HepG2 (cell line): Measurements from ENCODE around the gene ARRDC1. TPM values are rescaled to one million over a fixed set of nuclear protein-coding genes. Genes with fewer than 3 reads are reported as not detected.

ENCODE experiments used
- CBX2 ChIP-seq, 2 experiments: fragments of 200-600 bp in 1 of 2; sonication (generic); formaldehyde crosslinking in 1 of 2; IDR thresholded peaks; 2 replicates each; pipeline versions ENCODE4 v1.7.0 to v1.8.1; 2018 to 2022; ENCODE audit warnings: low read depth in 2 of 2, low read length in 1 of 2, mild to moderate bottlenecking in 1 of 2, missing genetic modification reagents in 1 of 2
- FOXA3 ChIP-seq: IDR thresholded peaks from 2 replicates; pipeline ENCODE4 v1.6.1; 2016; ENCODE audit warnings: missing genetic modification reagents, missing compliant biosample characterization
- HMGA1 ChIP-seq: sonication (generic); formaldehyde crosslinking; conservative IDR thresholded peaks from 2 replicates; pipeline ENCODE4 v1.4.0; 2020; ENCODE audit warnings: missing genetic modification reagents
- MAFF ChIP-seq: IDR thresholded peaks from 2 replicates; pipeline ENCODE4 v1.6.1; 2011; ENCODE audit warnings: low read depth, low read length, improper control_type of control experiment
- RBM39 ChIP-seq: fragments of 200-400 bp; formaldehyde crosslinking; IDR thresholded peaks from one replicate; pipeline ENCODE4 v1.6.1; 2018; ENCODE audit warnings: antibody characterized with exemption, mild to moderate bottlenecking, low read depth, low read length; ENCODE audit not compliant: poor library complexity, severe bottlenecking
- THAP11 ChIP-seq: IDR thresholded peaks from 2 replicates; pipeline ENCODE4 v1.6.1; 2016; ENCODE audit warnings: missing biosample characterization, missing genetic modification reagents
- TOPORS ChIP-seq: sonication (generic); formaldehyde crosslinking; IDR thresholded peaks from 2 replicates; pipeline ENCODE4 v1.8.0; 2023; ENCODE audit warnings: mild to moderate bottlenecking, missing genetic modification reagents
- ZBTB20 ChIP-seq: sonication (generic); formaldehyde crosslinking; IDR thresholded peaks from 2 replicates; pipeline ENCODE4 v1.8.1; 2023; ENCODE audit warnings: missing genetic modification reagents, low read depth, mild to moderate bottlenecking, borderline replicate concordance
- ZFAT ChIP-seq: sonication (generic); formaldehyde crosslinking; conservative IDR thresholded peaks from 2 replicates; pipeline ENCODE4 v1.8.1; 2023; ENCODE audit warnings: missing genetic modification reagents, inconsistent platforms
- ZNF160 ChIP-seq: sonication (generic); formaldehyde crosslinking; IDR thresholded peaks from 2 replicates; pipeline ENCODE4 v1.8.0; 2022; ENCODE audit warnings: mild to moderate bottlenecking, inconsistent platforms, missing genetic modification reagents
- ZNF292 ChIP-seq: sonication (generic); formaldehyde crosslinking; IDR thresholded peaks from 2 replicates; pipeline ENCODE4 v1.8.1; 2022; ENCODE audit warnings: mild to moderate bottlenecking, low read depth, missing genetic modification reagents, borderline replicate concordance
- ZNF33A ChIP-seq: sonication (generic); formaldehyde crosslinking; IDR thresholded peaks from 2 replicates; pipeline ENCODE4 v1.5.1; 2020; ENCODE audit warnings: missing genetic modification reagents, mild to moderate bottlenecking, moderate library complexity, borderline replicate concordance
- ZNF572 ChIP-seq: sonication (generic); formaldehyde crosslinking; IDR thresholded peaks from 2 replicates; pipeline ENCODE4 v1.5.1; 2020; ENCODE audit warnings: mild to moderate bottlenecking, missing genetic modification reagents
- ZNF768 ChIP-seq: sonication (generic); formaldehyde crosslinking; IDR thresholded peaks from 2 replicates; pipeline ENCODE4 v1.4.0; 2020; ENCODE audit warnings: missing genetic modification reagents
- ZNF781 ChIP-seq: sonication (generic); formaldehyde crosslinking; IDR thresholded peaks from 2 replicates; pipeline ENCODE4 v1.5.1; 2020; ENCODE audit warnings: borderline replicate concordance, mild to moderate bottlenecking, missing genetic modification reagents; ENCODE audit errors: not compliant biosample characterization
- polyA plus RNA-seq, 8 experiments: library from polyadenylated mRNA; depleted of rRNA in 3 of 8; stranded (reverse) in 7 of 8; unstranded in 1 of 8; fragments of >200 nt; fragmentation: Illumina TruSeq in 4 of 8; extraction: Trizol in 4 of 8; gene quantifications; 2 replicates each; pipeline versions ENCODE4 v1.2.1 to v1.2.3, GENCODE V29; 2011 to 2016; ENCODE audit warnings: low read depth in 4 of 8, missing spikeins in 1 of 8, mixed read lengths in 1 of 8; ENCODE audit not compliant: insufficient read depth in 1 of 8
- total RNA-seq, 5 experiments: library from RNA; depleted of rRNA; stranded (reverse); fragments of >200 nt; fragmentation: Illumina TruSeq; extraction: Trizol; gene quantifications; 2 replicates each; pipeline ENCODE4 v1.2.3, GENCODE V29; 2016; ENCODE audit warnings: low read depth in 1 of 5
- TF ChIP-seq, protein P1 (sequence below): sonication (generic); formaldehyde crosslinking; conservative IDR thresholded peaks from 2 replicates; pipeline ENCODE4 v1.5.0; 2020; ENCODE audit warnings: missing genetic modification reagents
- TF ChIP-seq, protein P2 (sequence below): conservative IDR thresholded peaks from 2 replicates; pipeline ENCODE4 v1.6.1; 2018; ENCODE audit warnings: missing genetic modification reagents
- TF ChIP-seq, protein P3 (sequence below): IDR thresholded peaks from 2 replicates; pipeline ENCODE4 v1.6.1; 2016; ENCODE audit warnings: mild to moderate bottlenecking, missing biosample characterization, missing genetic modification reagents
- TF ChIP-seq, protein P4 (sequence below): sonication (generic); formaldehyde crosslinking; IDR thresholded peaks from 2 replicates; pipeline ENCODE4 v1.8.1; 2022; ENCODE audit warnings: low read depth, mild to moderate bottlenecking, missing genetic modification reagents
- TF ChIP-seq, protein P5 (sequence below): sonication (generic); formaldehyde crosslinking; IDR thresholded peaks from 2 replicates; pipeline ENCODE4 v1.9.0; 2021; ENCODE audit warnings: missing genetic modification reagents, borderline replicate concordance

The ARRDC1 gene
- total and polyA plus RNA-seq, 2 of the 13 experiments (the other 11 are each of a cell fraction or from before 2014, with no cell fraction given) = 21.7 to 44.4 TPM

DNA sequence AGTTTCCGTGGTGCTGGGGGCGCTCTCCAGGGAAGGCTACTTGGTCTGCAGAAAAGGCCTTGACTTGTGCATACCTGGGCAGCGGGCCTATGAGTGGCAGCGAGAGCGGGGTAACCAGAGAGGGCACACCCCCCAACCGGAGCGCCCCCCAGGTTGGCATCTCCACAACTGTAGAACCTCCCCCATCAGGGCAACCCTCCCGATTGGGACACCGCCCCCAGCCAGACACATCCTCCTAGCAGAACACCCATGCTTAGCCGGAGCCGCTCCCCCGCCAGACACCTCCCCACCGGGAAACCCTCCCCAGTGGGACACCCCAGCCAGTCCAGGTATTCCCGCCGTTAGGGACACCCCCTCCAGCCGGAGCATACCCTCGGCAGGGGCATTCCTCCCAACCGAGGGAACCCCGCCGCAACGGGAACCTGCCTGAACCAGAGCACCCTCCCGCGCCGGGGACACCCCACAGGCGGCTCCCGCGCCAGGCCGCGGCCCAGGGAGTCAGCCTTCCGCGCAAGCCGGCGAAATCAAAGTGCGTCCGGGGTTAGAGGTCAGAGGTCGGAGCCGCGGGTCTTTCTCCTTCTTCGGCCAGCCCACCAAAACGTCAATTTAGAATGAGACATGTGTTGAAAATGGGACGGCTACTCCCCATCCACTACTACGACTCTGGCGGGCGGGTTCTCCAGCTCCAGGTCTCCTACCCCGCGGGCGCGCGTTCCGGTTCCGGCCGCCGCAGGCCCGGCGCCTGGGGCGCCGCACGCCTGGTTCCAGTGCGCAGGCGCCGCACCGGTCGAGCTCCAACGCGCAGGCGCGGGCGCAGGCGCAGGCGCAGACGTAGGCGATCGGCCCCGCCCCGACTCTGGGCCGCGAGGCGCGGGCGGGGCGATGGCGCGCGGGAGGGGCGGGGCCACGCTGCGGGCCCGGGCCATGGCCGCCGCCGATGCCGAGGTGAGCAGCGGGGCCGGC is 12.9 kb downstream of the ARRDC1 start, which contains the start of gene EHMT1 (continued):
- TF ChIP-seq, protein P1, sequence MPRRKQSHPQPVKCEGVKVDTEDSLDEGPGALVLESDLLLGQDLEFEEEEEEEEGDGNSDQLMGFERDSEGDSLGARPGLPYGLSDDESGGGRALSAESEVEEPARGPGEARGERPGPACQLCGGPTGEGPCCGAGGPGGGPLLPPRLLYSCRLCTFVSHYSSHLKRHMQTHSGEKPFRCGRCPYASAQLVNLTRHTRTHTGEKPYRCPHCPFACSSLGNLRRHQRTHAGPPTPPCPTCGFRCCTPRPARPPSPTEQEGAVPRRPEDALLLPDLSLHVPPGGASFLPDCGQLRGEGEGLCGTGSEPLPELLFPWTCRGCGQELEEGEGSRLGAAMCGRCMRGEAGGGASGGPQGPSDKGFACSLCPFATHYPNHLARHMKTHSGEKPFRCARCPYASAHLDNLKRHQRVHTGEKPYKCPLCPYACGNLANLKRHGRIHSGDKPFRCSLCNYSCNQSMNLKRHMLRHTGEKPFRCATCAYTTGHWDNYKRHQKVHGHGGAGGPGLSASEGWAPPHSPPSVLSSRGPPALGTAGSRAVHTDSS (CRISPR knock-in tag) = no peak
- TF ChIP-seq ZNF160 (no peak), HMGA1 (CRISPR knock-in tag) (no peak), ZNF572 (no peak), ZNF292 (CRISPR knock-in tag) (no peak; the same call in 1 of the 2 replicates), RBM39 (peak; percentile 49), FOXA3 (CRISPR knock-in tag) (no peak), TOPORS (CRISPR knock-in tag) (0 out of 2 replicates have a peak, but pooled peaks have one; percentile 59), ZNF781 (CRISPR knock-in tag) (no peak), CBX2 (IDR thresholded peaks at IDR 0.05; ENCODE audit: low read depth, low read length) (no peak), CBX2 (CRISPR knock-in tag; IDR thresholded peaks at IDR 0.05; ENCODE audit: low read depth) (no peak), MAFF (no peak), ZBTB20 (CRISPR knock-in tag) (peak; percentile 39; the same call in 1 of the 2 replicates), ZNF768 (CRISPR knock-in tag) (no peak), ZNF33A (CRISPR knock-in tag) (no peak), ZFAT (CRISPR knock-in tag) (no peak), THAP11 (CRISPR knock-in tag) (peak; percentile 85)
- TF ChIP-seq, protein P2, sequence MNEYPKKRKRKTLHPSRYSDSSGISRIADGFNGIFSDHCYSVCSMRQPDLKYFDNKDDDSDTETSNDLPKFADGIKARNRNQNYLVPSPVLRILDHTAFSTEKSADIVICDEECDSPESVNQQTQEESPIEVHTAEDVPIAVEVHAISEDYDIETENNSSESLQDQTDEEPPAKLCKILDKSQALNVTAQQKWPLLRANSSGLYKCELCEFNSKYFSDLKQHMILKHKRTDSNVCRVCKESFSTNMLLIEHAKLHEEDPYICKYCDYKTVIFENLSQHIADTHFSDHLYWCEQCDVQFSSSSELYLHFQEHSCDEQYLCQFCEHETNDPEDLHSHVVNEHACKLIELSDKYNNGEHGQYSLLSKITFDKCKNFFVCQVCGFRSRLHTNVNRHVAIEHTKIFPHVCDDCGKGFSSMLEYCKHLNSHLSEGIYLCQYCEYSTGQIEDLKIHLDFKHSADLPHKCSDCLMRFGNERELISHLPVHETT (CRISPR knock-in tag) = peak; percentile 85
- TF ChIP-seq, protein P3, sequence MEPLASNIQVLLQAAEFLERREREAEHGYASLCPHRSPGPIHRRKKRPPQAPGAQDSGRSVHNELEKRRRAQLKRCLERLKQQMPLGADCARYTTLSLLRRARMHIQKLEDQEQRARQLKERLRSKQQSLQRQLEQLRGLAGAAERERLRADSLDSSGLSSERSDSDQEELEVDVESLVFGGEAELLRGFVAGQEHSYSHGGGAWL (CRISPR knock-in tag) = no peak
- TF ChIP-seq, protein P4, sequence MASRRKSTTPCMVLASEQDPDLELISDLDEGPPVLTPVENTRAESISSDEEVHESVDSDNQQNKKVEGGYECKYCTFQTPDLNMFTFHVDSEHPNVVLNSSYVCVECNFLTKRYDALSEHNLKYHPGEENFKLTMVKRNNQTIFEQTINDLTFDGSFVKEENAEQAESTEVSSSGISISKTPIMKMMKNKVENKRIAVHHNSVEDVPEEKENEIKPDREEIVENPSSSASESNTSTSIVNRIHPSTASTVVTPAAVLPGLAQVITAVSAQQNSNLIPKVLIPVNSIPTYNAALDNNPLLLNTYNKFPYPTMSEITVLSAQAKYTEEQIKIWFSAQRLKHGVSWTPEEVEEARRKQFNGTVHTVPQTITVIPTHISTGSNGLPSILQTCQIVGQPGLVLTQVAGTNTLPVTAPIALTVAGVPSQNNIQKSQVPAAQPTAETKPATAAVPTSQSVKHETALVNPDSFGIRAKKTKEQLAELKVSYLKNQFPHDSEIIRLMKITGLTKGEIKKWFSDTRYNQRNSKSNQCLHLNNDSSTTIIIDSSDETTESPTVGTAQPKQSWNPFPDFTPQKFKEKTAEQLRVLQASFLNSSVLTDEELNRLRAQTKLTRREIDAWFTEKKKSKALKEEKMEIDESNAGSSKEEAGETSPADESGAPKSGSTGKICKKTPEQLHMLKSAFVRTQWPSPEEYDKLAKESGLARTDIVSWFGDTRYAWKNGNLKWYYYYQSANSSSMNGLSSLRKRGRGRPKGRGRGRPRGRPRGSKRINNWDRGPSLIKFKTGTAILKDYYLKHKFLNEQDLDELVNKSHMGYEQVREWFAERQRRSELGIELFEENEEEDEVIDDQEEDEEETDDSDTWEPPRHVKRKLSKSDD (CRISPR knock-in tag) = no peak
- TF ChIP-seq, protein P5, sequence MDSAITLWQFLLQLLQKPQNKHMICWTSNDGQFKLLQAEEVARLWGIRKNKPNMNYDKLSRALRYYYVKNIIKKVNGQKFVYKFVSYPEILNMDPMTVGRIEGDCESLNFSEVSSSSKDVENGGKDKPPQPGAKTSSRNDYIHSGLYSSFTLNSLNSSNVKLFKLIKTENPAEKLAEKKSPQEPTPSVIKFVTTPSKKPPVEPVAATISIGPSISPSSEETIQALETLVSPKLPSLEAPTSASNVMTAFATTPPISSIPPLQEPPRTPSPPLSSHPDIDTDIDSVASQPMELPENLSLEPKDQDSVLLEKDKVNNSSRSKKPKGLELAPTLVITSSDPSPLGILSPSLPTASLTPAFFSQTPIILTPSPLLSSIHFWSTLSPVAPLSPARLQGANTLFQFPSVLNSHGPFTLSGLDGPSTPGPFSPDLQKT (CRISPR knock-in tag) = no peak
